Naive B cell (primary cell): ENCODE measurements around the gene ALDH4A1. TPM values are rescaled to one million over a fixed set of nuclear protein-coding genes. Genes with fewer than 3 reads are reported as not detected.
"Not testable (repeated sequence)": the region's sequence is repeated elsewhere in the genome, so short reads cannot be mapped to it uniquely, and the experiment has no call there.

Experiments
- ATAC-seq, 2 donors: fragments of 150-1000 bp; cut with Tn5 transposase; 2 replicates each; pipeline ENCODE4 v1.10.0; 2021; ENCODE audit warnings: low read depth in 2 of 2, mild to moderate bottlenecking in 2 of 2, moderate library complexity in 2 of 2
- DNase-seq: peaks from one replicate; pipeline ENCODE4 v3.0.0; 2022
- H3K27ac Mint-ChIP-seq, 6 donors: one replicate each; pipeline ENCODE4 v1.8.0; 2020 to 2022; ENCODE audit warnings: mild to moderate bottlenecking in 6 of 6, mixed read lengths in 6 of 6, moderate library complexity in 5 of 6, inconsistent platforms in 2 of 6
- H3K27me3 Mint-ChIP-seq, 3 donors: one replicate each; pipeline ENCODE4 v1.8.0; 2021 to 2022; ENCODE audit warnings: mixed read lengths in 3 of 3, mild to moderate bottlenecking in 1 of 3
- H3K36me3 Mint-ChIP-seq, 2 donors: one replicate each; pipeline ENCODE4 v1.8.0; 2020 to 2022; ENCODE audit warnings: mixed read lengths in 2 of 2, inconsistent platforms in 1 of 2, mild to moderate bottlenecking in 1 of 2
- H3K4me1 Mint-ChIP-seq, 3 donors: one replicate each; pipeline ENCODE4 v1.8.0; 2020 to 2022; ENCODE audit warnings: mixed read lengths in 3 of 3, inconsistent platforms in 1 of 3, mild to moderate bottlenecking in 1 of 3, moderate library complexity in 1 of 3
- H3K4me3 Mint-ChIP-seq, 8 donors: one replicate each; pipeline ENCODE4 v1.8.0; 2020 to 2022; ENCODE audit warnings: mild to moderate bottlenecking in 8 of 8, mixed read lengths in 8 of 8, moderate library complexity in 8 of 8, inconsistent platforms in 2 of 8
- H3K9me3 Mint-ChIP-seq, 7 donors: one replicate each; pipeline ENCODE4 v1.8.0; 2020 to 2022; ENCODE audit warnings: mixed read lengths in 7 of 7, mild to moderate bottlenecking in 5 of 7, inconsistent platforms in 2 of 7, moderate library complexity in 1 of 7
- polyA plus RNA-seq, 6 donors: library from polyadenylated mRNA; unstranded; fragments of 300-500 nt; fragmentation: Illumina TruSeq; gene quantifications; one replicate each; pipeline ENCODE4 v1.2.3, GENCODE V29; 2021; ENCODE audit warnings: low read depth in 6 of 6

Gene ALDH4A1
- polyA plus RNA-seq, 6 donors from 2014 or later: 0.96 to 6.7 (median 1.1) TPM

GRCh38 chr1:18852501-18852900 lies 49.9 kb downstream of the ALDH4A1 start:
- H3K4me1 Mint-ChIP-seq: no peaks in the 10 kb centered on the region
- H3K4me3 Mint-ChIP-seq: no peak overlapping the region
- ATAC-seq (no peak), DNase-seq (no peak)
- H3K9me3 Mint-ChIP-seq: peaks cover 0 to 6% (median 3%) of the 10 kb centered on the region in 7 donors
- peaks cover 0 to 9% of the 10 kb centered on the region in 2 donors for H3K36me3 Mint-ChIP-seq
- H3K27ac Mint-ChIP-seq: no peak overlapping the region
- peaks cover 0 to 13% (median 13%) of the 10 kb centered on the region in 3 donors for H3K27me3 Mint-ChIP-seq

- no peak overlapping the region for H3K27ac Mint-ChIP-seq
- no peak for ATAC-seq
- no peak for DNase-seq
- H3K27me3 Mint-ChIP-seq: peaks cover 6 to 10% (median 8%) of the 10 kb centered on the region in 3 donors
- no peak overlapping the region for H3K4me3 Mint-ChIP-seq
- H3K4me1 Mint-ChIP-seq: no peaks in the 10 kb centered on the region
- no peaks in the 10 kb centered on the region for H3K36me3 Mint-ChIP-seq
- peaks cover 0 to 24% (median 3%) of the 10 kb centered on the region in 7 donors for H3K9me3 Mint-ChIP-seq
These were observed 53.1 kb downstream of the ALDH4A1 start for GRCh38 chr1:18849261-18849711.

GRCh38 chr1:18847723-18848122 lies 54.6 kb downstream of the ALDH4A1 start:
- Mint-ChIP-seq H3K9me3 (peaks cover 0 to 30% (median 8%) of the 10 kb centered on the region in 7 donors), H3K27me3 (peaks cover 11 to 15% (median 14%) of the 10 kb centered on the region in 3 donors)
- not testable (repeated sequence) for H3K27ac Mint-ChIP-seq

GRCh38 chr1:18840145-18840544 lies 62.2 kb downstream of the ALDH4A1 start:
- H3K4me1 Mint-ChIP-seq: no peaks in the 10 kb centered on the region
- H3K9me3 Mint-ChIP-seq: peaks cover 3 to 30% (median 9%) of the 10 kb centered on the region in 7 donors
- H3K27me3 Mint-ChIP-seq: peaks cover 18 to 41% (median 30%) of the 10 kb centered on the region in 3 donors
- ATAC-seq (no peak), DNase-seq (no peak)
- H3K27ac Mint-ChIP-seq: no peak overlapping the region
- no peak overlapping the region for H3K4me3 Mint-ChIP-seq
- peaks cover 0 to 7% of the 10 kb centered on the region in 2 donors for H3K36me3 Mint-ChIP-seq

More at GRCh38 chr1:18847723-18848122, 54.6 kb downstream of the ALDH4A1 start:
- H3K4me1 Mint-ChIP-seq, ATAC-seq, DNase-seq, H3K4me3 Mint-ChIP-seq, H3K36me3 Mint-ChIP-seq: not testable (repeated sequence)

GRCh38 chr1:18836654-18837053 lies 65.7 kb downstream of the ALDH4A1 start:
- H3K27me3 Mint-ChIP-seq: peaks cover 16 to 29% (median 26%) of the 10 kb centered on the region in 3 donors
- ATAC-seq (no peak), DNase-seq (no peak)
- H3K27ac Mint-ChIP-seq: no peak overlapping the region
- no peaks in the 10 kb centered on the region for H3K36me3 Mint-ChIP-seq
- H3K4me1 Mint-ChIP-seq: no peaks in the 10 kb centered on the region
- peaks cover 0 to 6% (median 0%) of the 10 kb centered on the region in 7 donors for H3K9me3 Mint-ChIP-seq
- no peak overlapping the region for H3K4me3 Mint-ChIP-seq

- H3K27me3 Mint-ChIP-seq: peaks cover 19 to 26% (median 24%) of the 10 kb centered on the region in 3 donors
- H3K27ac Mint-ChIP-seq, H3K4me3 Mint-ChIP-seq, H3K4me1 Mint-ChIP-seq, H3K36me3 Mint-ChIP-seq, ATAC-seq, DNase-seq: not testable (repeated sequence)
- H3K9me3 Mint-ChIP-seq: peaks cover 0 to 19% (median 7%) of the 10 kb centered on the region in 7 donors
These were observed 70.0 kb downstream of the ALDH4A1 start for GRCh38 chr1:18832319-18832718.

GRCh38 chr1:18831656-18832055 lies 70.7 kb downstream of the ALDH4A1 start:
- DNase-seq (no peak), ATAC-seq (no peak)
- Mint-ChIP-seq H3K4me1 (no peaks in the 10 kb centered on the region), H3K36me3 (no peaks in the 10 kb centered on the region), H3K27me3 (peaks cover 21 to 28% (median 24%) of the 10 kb centered on the region in 3 donors), H3K9me3 (peaks cover 0 to 24% (median 7%) of the 10 kb centered on the region in 7 donors), H3K4me3 (no peak overlapping the region), H3K27ac (no peak overlapping the region)

- H3K36me3 Mint-ChIP-seq: no peaks in the 10 kb centered on the region
- DNase-seq (no peak), ATAC-seq (no peak)
- peaks cover 4 to 29% (median 10%) of the 10 kb centered on the region in 7 donors for H3K9me3 Mint-ChIP-seq
- H3K4me3 Mint-ChIP-seq: no peak overlapping the region
- no peaks in the 10 kb centered on the region for H3K4me1 Mint-ChIP-seq
- no peak overlapping the region for H3K27ac Mint-ChIP-seq
- peaks cover 18 to 30% (median 27%) of the 10 kb centered on the region in 3 donors for H3K27me3 Mint-ChIP-seq
These were observed 71.8 kb downstream of the ALDH4A1 start for GRCh38 chr1:18830596-18830995.

- H3K27ac Mint-ChIP-seq: no peak overlapping the region
- DNase-seq: no peak
- H3K9me3 Mint-ChIP-seq: peaks cover 6 to 30% (median 10%) of the 10 kb centered on the region in 7 donors
- no peaks in the 10 kb centered on the region for H3K4me1 Mint-ChIP-seq
- H3K4me3 Mint-ChIP-seq: no peak overlapping the region
- no peak for ATAC-seq
- H3K36me3 Mint-ChIP-seq: no peaks in the 10 kb centered on the region
- H3K27me3 Mint-ChIP-seq: peaks cover 17 to 31% (median 24%) of the 10 kb centered on the region in 3 donors
These were observed 72.7 kb downstream of the ALDH4A1 start for GRCh38 chr1:18829671-18830070.

- Mint-ChIP-seq H3K4me1 (no peaks in the 10 kb centered on the region), H3K36me3 (no peaks in the 10 kb centered on the region), H3K27me3 (peaks cover 25 to 38% (median 33%) of the 10 kb centered on the region in 3 donors), H3K27ac (no peak overlapping the region), H3K9me3 (peaks cover 7 to 30% (median 12%) of the 10 kb centered on the region in 7 donors), H3K4me3 (no peak overlapping the region)
- ATAC-seq (no peak), DNase-seq (no peak)
These were observed 74.1 kb downstream of the ALDH4A1 start for GRCh38 chr1:18828224-18828623.

GRCh38 chr1:18823438-18823837 lies 78.9 kb downstream of the ALDH4A1 start:
- Mint-ChIP-seq H3K27me3 (peaks cover 41 to 69% (median 65%) of the 10 kb centered on the region in 3 donors), H3K36me3 (no peaks in the 10 kb centered on the region)
- no peak for DNase-seq

More at GRCh38 chr1:18823438-18823837, 78.9 kb downstream of the ALDH4A1 start:
- peaks cover 7 to 20% (median 10%) of the 10 kb centered on the region in 7 donors for H3K9me3 Mint-ChIP-seq
- H3K4me1 Mint-ChIP-seq: peaks cover 0 to 5% (median 0%) of the 10 kb centered on the region in 3 donors
- H3K27ac Mint-ChIP-seq: no peak overlapping the region
- no peak for ATAC-seq
- H3K4me3 Mint-ChIP-seq: no peak overlapping the region

Other genes with a start within 250 kb of the ALDH4A1 start
- not detected for gene TAS1R2, start 42.9 kb downstream of the ALDH4A1 start, polyA plus RNA-seq
- 1 to 10 TPM in 4 of 6 donors, under 1 TPM in 2; 0.09 to 3.2 (median 1.4) TPM for gene IFFO2, start 54.1 kb upstream of the ALDH4A1 start, polyA plus RNA-seq